ENCODE data around the gene SYT2.
A peak's percentile ranks its signal among the peaks of the same experiment; 100 is the strongest.
"Not testable (repeated sequence)": the region's sequence is repeated elsewhere in the genome, so short reads cannot be mapped to it uniquely, and the experiment has no call there.

The SYT2 gene

GRCh38 chr1:202588503-202589189 lies 121.6 kb downstream of the SYT2 start:
- DNase-seq, result no peak

GRCh38 chr1:202587859-202588485 lies 122.3 kb downstream of the SYT2 start:
- DNase-seq, result no peak

DNA sequence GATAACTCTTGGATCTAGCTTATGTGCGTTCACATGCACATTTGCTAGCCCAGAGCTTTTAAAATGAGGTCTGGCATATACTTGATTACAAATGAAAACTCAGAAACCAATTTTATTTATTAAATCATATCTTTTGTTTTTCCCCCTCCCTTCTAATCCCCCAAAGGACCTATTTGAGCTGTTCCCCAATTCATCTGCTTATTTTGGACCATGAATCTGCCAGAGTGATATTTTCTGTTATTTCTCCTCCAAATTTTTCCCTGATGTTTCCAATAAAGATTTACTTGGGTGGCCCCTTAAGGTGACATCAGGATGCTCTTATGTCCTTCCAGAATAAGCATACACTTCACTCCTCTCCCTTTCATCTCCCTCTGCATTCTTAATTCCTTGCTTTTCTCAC lies 123.4 kb downstream of the SYT2 start:
- DNase-seq, result no peak

DNA sequence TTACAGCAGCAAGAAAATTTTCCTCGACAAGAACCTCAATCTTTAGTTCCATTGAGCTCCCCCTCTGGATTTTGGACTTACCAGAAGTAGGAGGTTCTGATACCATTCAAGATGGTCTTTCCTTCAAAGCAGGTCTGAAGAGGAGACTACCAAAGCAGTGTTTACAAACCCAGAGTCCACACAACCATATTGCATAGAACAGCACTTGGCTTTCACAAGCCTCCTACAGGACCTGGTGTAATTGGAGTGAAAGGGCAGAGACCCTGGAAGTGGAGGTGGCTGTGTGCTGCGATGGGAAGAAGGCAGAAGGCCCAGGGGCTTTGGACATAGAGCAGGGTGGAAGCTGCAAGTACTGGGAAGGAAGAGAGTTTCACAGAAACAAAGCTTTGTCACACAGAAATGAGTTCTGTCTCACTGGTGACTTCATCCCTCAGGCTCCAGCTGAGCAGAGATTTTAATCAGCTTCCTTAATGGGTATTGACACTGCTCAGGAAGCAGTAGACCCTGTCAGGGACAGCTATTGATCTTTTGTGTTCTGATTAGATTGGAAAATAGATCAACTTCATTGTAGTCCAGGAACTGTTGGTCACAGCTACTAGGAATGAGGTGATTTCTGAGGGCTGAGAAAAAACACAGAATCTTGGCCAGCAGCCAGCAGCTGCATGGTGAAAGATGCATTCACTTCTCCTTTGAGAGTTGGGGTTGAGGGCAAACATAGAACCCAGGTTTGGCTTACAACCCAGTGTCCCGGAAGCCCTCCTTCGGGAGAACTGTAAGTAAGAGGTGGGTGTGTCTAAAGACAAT lies 124.0 kb downstream of the SYT2 start:
- no peak for DNase-seq

GRCh38 chr1:202585590-202585933 lies 124.7 kb downstream of the SYT2 start:
- DNase-seq, result no peak

DNA sequence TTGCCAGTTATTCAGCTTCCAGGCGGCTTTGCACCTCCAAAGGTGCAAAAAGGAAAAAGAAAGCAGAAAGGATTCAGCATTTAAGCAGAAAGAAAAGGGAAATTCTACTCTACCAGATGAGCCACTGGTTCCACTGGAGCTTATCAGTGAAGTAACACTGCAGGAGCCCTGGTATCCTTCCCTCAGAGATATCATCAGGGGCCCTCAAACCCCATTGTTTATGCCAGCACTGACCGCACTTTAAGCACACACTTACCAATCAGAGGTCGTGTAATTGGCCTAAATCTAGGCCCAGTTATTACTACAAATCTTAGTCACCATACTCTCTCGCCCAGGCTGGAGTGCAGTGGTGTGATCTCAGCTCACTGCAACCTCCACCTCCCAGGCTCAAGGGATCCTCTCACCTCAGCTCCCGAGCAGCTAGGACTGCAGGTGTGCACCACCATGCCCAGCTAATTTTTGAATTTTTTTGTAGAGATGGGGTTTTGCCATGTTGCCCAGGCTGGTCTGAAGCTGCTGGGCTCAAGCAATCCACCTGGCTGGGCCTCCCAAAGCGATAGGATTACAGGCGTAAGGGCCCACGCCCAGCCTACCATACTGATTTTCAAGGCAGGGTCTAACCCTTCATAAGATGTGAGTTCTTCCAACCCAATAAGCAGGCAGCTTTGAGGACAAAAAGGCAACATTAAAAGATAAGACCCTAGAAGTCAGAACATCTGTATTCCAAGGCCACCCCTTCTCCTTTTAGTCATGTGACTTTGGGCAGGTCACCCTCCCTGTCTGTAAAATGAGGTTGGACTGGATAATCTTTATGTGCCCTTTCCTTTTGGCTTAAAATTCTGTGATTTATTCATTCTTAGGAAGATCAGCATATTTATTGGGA lies 125.3 kb downstream of the SYT2 start:
- DNase-seq, result no peak

DNA sequence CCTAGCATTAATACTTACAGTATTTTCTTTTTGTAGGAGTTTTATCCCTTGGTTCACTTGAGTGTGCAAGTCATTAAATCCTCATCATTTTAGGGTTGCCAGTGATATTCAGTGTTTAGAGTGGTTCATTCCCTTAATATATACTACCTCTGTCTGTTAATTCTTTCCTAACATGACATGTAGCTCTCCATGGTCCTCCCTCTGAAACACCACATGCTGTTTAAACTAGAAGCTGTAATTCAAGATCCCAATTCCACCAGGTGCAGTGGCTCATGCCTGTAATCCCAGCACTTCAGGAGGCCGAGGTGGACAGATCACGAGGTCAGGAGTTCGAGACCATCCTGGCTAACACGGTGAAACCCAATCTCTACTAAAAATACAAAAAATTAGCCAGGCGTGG lies 127.9 kb downstream of the SYT2 start:
- DNase-seq, result not testable (repeated sequence)

DNA sequence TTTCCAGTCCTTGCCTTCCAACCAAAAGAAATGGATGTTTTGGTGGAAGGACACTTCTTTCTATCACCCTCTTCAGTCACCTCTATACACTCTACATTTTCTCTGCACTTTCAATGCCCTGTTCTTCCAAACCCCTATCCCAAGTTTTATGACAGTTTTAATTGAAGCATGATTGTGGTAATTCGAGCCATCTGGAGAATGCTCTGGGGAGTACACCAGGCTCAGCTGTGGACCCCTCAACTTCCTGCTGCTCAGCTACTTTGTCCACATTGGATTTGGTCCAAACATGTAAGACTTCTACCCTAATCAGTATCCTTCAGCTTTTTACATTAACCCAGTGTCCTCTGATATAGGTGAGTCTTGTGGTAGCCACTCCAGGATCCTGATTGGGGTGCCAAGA lies 129.6 kb downstream of the SYT2 start:
- no peak for DNase-seq

GRCh38 chr1:202579806-202580205 lies 130.4 kb downstream of the SYT2 start:
- DNase-seq, result no peak

DNA sequence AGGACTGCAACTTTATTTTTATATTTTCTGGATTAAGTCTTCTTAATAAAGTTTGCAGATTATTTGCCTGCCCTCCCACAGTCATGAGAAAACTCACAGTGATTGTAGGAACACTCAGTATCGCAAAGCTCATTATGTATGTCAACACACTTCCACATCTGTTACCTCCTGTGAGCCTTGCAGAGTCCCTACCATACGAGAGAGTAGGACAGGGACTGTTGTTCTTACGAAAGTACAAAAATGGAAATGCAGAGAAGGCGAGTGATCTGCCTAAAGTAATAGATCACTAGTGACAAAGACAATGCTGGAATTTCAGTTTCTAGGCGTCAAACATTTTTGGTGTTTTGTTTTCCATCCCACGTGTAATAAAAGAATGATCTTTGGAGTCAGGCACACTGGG lies 131.7 kb downstream of the SYT2 start:
- no peak for DNase-seq

- no peak for DNase-seq
Measured at GRCh38 chr1:202578001-202578504, 132.2 kb downstream of the SYT2 start.

GRCh38 chr1:202577381-202577780 lies 132.9 kb downstream of the SYT2 start:
- DNase-seq, result no peak

DNA sequence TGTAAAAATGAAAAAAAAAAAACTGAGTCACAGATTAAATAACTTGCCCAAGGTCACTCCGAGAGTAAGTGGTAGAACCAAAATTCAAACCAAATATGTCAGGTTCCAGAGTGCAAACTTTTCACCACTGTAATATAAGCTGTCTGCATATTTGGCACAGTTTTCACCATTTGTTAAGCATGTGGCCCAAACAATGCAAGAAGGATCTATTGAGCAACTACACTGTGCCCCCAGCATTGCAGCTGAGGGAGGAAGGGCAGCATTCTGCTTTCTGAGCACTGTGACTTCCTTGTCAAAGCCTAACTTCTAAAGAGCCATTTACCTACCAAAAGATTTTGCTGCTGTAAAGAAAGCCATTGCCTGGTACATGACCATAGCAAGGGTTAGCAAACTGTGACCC lies 133.4 kb downstream of the SYT2 start:
- DNase-seq, result no peak

- DNase-seq, result no peak
Measured at GRCh38 chr1:202575918-202576653, 134.2 kb downstream of the SYT2 start.

GRCh38 chr1:202572867-202573266 lies 137.4 kb downstream of the SYT2 start:
- DNase-seq, result no peak

DNA sequence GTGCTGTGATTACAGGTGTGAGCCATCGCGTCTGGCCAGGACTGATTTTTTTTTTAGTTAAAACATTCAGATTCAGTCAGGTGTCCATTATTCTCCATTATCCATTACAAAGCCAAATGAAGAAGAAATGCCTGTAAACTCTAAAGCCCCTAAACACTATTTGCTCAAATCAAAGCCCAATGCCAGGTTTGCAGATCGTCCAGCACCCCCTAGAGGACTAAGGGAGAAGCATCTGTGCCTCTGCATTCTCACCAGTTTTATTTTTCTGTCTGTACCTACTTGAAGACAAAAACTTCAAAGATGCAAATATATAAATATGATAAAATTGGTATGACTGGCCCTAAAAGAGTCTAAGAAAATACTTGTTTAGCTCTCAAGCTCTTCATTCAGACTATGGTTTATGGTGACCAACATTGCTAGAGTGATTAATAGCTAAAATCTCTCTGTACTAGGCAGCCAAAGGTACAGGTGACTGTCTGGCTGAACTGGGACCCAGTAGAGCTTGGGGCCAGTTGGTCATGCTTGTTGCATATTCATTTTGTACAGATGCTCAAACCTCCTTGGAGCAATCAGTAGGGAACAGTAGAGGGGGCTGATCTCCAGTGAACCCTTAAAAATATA lies 138.4 kb downstream of the SYT2 start:
- DNase-seq, result peak; percentile 13 to 27

DNA sequence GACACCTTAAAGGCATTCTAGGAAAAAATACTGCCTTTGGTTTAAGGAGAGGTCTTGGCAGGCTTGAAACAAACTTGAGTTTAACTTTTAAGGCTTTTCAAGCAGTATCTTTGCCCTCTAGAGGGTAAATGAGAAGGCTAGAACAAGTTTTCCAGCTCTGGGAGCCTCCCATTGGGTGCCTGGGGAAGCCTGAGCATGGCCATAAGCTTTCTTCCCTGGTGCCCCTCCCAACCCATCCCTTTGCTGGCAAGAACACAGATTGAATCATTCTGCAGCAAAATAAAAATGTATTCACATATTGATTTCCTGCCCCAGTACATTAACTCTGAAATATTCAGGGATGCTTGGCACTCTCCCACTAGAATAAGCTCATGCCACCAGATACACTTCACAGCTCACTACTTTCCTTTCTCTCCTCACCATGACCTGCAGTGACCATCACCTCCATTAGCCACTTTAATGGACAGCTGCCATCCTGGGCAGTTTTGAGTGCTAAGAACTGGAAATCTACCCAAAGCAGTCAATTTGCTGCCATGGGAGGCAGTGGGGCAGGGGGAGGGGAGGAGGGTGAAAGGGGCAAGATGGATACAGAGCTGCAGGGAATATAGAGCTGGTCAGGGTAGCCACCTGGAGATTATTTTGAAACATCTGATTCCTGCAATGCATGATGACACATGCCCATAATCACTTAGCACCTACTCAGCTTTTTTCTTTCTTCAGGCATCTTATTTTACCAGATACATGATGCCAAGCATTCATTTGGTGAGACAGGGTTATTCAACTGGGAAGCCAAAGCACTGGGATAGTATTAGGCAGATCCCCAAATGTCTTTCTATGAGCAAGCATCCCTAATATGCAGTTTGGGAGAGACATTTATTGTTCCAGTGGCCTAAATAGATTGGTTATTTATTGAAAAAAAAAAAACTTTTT lies 140.6 kb downstream of the SYT2 start:
- DNase-seq, result no peak

- DNase-seq, result no peak
Measured at GRCh38 chr1:202568826-202569225, 141.4 kb downstream of the SYT2 start.

DNA sequence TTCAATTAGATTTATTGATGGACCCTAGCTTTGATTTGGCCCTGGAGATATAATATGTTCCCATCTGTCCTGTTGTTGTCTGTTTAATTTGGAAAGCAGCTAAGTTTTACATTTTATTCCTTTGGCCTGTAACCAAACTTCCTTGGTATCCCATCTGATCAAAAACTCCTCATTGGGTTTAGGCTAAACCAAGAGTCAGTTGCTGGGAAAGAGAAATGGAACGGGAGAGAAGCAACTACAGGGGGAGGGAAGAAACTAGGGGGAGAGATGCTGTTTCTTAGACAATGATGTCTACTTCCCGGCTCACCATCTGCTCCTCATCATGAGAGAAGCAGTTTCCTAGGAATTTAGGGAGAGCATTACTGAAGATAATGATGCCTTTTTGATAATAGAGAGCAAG lies 141.8 kb downstream of the SYT2 start:
- DNase-seq, result no peak

DNA sequence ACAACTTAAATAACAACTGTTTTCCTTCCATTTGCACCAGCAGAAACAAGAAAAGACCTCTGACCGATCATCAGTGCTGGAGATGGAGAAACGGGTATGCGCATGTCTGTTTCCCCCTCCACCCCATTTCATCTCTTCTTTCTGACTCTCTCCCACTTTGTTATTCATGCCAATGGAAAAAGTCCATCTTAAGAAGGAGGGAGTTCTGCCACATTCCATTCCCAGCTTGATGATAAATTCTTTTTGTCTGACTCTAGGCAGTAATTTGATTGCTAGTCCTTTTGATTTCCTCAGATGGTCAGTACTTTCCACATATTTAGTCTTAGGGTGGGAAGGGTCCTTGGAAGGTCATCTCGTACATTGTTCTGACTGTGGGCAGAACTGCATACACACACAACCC lies 142.5 kb downstream of the SYT2 start:
- no peak for DNase-seq
